Astrocyte (in vitro differentiated cells and primary cell): Measurements from ENCODE around the gene AMPH.

Experiments
- CTCF ChIP-seq: IDR thresholded peaks from 2 replicates; pipeline ENCODE4 v1.5.1; 2011; ENCODE audit warnings: low read depth, mild to moderate bottlenecking, inconsistent platforms, low read length, moderate library complexity; ENCODE audit not compliant: insufficient read depth
- EZH2 ChIP-seq: IDR thresholded peaks from 2 replicates; pipeline ENCODE4 v1.6.1; 2012; ENCODE audit warnings: mild to moderate bottlenecking, low read length, inconsistent platforms; ENCODE audit not compliant: insufficient read depth

GRCh38 chr7:38678698-38679054 is 47.5 kb upstream of the AMPH start:
- no peak for TF ChIP-seq CTCF
- no peak for TF ChIP-seq EZH2
